HEK293 (cell line): ENCODE results near the gene IL1RN.

ENCODE experiments used
- CTCF ChIA-PET: fragments of 350-600 bp; formaldehyde crosslinking; extraction: SDS; loops from one replicate; lab custom pipeline; 2021; ENCODE audit warnings: antibody characterized with exemption; lab: Yijun Ruan, JAX
- POLR2A ChIA-PET: fragments of 300-600 bp; formaldehyde crosslinking; extraction: SDS; loops from one replicate; lab custom pipeline; 2020; ENCODE audit warnings: antibody characterized with exemption, inconsistent platforms; lab: Yijun Ruan, JAX
- H3K27ac ChIP-seq: fragments of 200-500 bp; sonication (Bioruptor generic); 2 replicates; pipeline ENCODE4 v1.5.1; 2014; ENCODE audit warnings: low read depth, low read length, control low read depth, inconsistent platforms; ENCODE audit errors: extremely low read depth
- H3K36me3 ChIP-seq, 2 experiments: fragments of 200-500 bp in 1 of 2; sonication (Bioruptor generic) in 1 of 2; 1 replicate in 1 of 2; 2 replicates in 1 of 2; pipeline ENCODE4 v1.5.1; 2014 to 2017; ENCODE audit warnings: inconsistent platforms in 2 of 2, low read length in 2 of 2; ENCODE audit not compliant: control insufficient read depth in 2 of 2, insufficient read depth in 1 of 2
- H3K4me1 ChIP-seq: fragments of 200-500 bp; sonication (Bioruptor generic); 2 replicates; pipeline ENCODE4 v1.5.1; 2014; ENCODE audit warnings: mild to moderate bottlenecking, low read length, inconsistent platforms; ENCODE audit not compliant: control insufficient read depth, insufficient read depth
- H3K4me3 ChIP-seq: 2 replicates; pipeline ENCODE4 v1.5.1; 2011; ENCODE audit warnings: low read depth, mild to moderate bottlenecking, control low read depth, low read length, moderate library complexity
- H3K9me3 ChIP-seq: fragments of 200-500 bp; sonication (Bioruptor generic); 2 replicates; pipeline ENCODE4 v1.5.1; 2014; ENCODE audit warnings: low read depth, low read length, inconsistent platforms; ENCODE audit not compliant: control insufficient read depth, insufficient read depth
- GLI4 ChIP-seq: fragments of 450-650 bp; formaldehyde crosslinking; IDR thresholded peaks from 2 replicates; pipeline ENCODE4 v1.5.1; 2016; ENCODE audit warnings: missing biosample characterization, missing genetic modification characterization
- PRDM6 ChIP-seq: fragments of 450-650 bp; formaldehyde crosslinking; IDR thresholded peaks from 2 replicates; pipeline ENCODE4 v1.5.1; 2017; ENCODE audit warnings: missing biosample characterization, missing genetic modification characterization
- SCRT1 ChIP-seq: fragments of 450-650 bp; formaldehyde crosslinking; IDR thresholded peaks from 2 replicates; pipeline ENCODE4 v1.5.1; 2016; ENCODE audit warnings: missing biosample characterization, missing genetic modification characterization, borderline replicate concordance
- ZBTB21 ChIP-seq: fragments of 450-650 bp; formaldehyde crosslinking; IDR thresholded peaks from 2 replicates; pipeline ENCODE4 v1.5.1; 2017; ENCODE audit warnings: missing biosample characterization, missing genetic modification characterization
- ZBTB48 ChIP-seq: fragments of 450-650 bp; formaldehyde crosslinking; IDR thresholded peaks from 2 replicates; pipeline ENCODE4 v1.5.1; 2016; ENCODE audit warnings: missing biosample characterization, missing genetic modification characterization
- ZFP37 ChIP-seq: fragments of 450-650 bp; formaldehyde crosslinking; IDR thresholded peaks from 2 replicates; pipeline ENCODE4 v1.5.1; 2016; ENCODE audit warnings: missing biosample characterization, missing genetic modification characterization
- ZNF148 ChIP-seq: fragments of 450-650 bp; formaldehyde crosslinking; IDR thresholded peaks from 2 replicates; pipeline ENCODE4 v1.5.0; 2017; ENCODE audit warnings: missing biosample characterization, missing genetic modification characterization, borderline replicate concordance
- ZNF19 ChIP-seq: fragments of 450-650 bp; formaldehyde crosslinking; IDR thresholded peaks from 2 replicates; pipeline ENCODE4; 2016; ENCODE audit warnings: missing biosample characterization, missing genetic modification characterization, low read depth
- ZNF24 ChIP-seq: fragments of 450-650 bp; formaldehyde crosslinking; IDR thresholded peaks from 2 replicates; pipeline ENCODE4 v1.5.1; 2016; ENCODE audit warnings: missing biosample characterization, missing genetic modification characterization
- ZNF501 ChIP-seq: fragments of 450-650 bp; formaldehyde crosslinking; IDR thresholded peaks from 2 replicates; pipeline ENCODE4 v1.5.1; 2016; ENCODE audit warnings: missing biosample characterization, missing genetic modification characterization
- ZNF561 ChIP-seq: fragments of 450-650 bp; IDR thresholded peaks from 2 replicates; pipeline ENCODE4 v1.5.1; 2018; ENCODE audit warnings: missing biosample characterization, missing genetic modification characterization, borderline replicate concordance
- ZNF610 ChIP-seq: fragments of 450-650 bp; formaldehyde crosslinking; IDR thresholded peaks from 2 replicates; pipeline ENCODE4 v1.5.1; 2016; ENCODE audit warnings: missing biosample characterization, missing genetic modification characterization, borderline replicate concordance
- ZNF707 ChIP-seq: fragments of 450-650 bp; formaldehyde crosslinking; IDR thresholded peaks from 2 replicates; pipeline ENCODE4 v1.5.1; 2016; ENCODE audit warnings: missing biosample characterization, missing genetic modification characterization
- ZNF777 ChIP-seq: fragments of 450-650 bp; formaldehyde crosslinking; IDR thresholded peaks from 2 replicates; pipeline ENCODE4 v1.5.1; 2017; ENCODE audit warnings: missing biosample characterization, missing genetic modification characterization, borderline replicate concordance
- ZNF791 ChIP-seq: fragments of 450-650 bp; formaldehyde crosslinking; IDR thresholded peaks from 2 replicates; pipeline ENCODE4 v1.5.1; 2016; ENCODE audit warnings: missing biosample characterization, missing genetic modification characterization
- ZNF843 ChIP-seq: fragments of 450-650 bp; formaldehyde crosslinking; IDR thresholded peaks from 2 replicates; pipeline ENCODE4 v1.5.1; 2016; ENCODE audit warnings: missing biosample characterization, missing genetic modification characterization
- ZXDB ChIP-seq: fragments of 450-650 bp; formaldehyde crosslinking; IDR thresholded peaks from 2 replicates; pipeline ENCODE4 v1.5.1; 2016; ENCODE audit warnings: missing biosample characterization, missing genetic modification characterization
- TF ChIP-seq, protein P1 (sequence below): fragments of 450-650 bp; formaldehyde crosslinking; IDR thresholded peaks from 2 replicates; pipeline ENCODE4 v1.5.1; 2016; ENCODE audit warnings: missing biosample characterization, missing genetic modification characterization
- TF ChIP-seq, protein P2 (sequence below): fragments of 450-650 bp; formaldehyde crosslinking; IDR thresholded peaks from 2 replicates; pipeline ENCODE4 v1.5.1; 2016; ENCODE audit warnings: missing biosample characterization, missing genetic modification characterization

Gene IL1RN

DNA sequence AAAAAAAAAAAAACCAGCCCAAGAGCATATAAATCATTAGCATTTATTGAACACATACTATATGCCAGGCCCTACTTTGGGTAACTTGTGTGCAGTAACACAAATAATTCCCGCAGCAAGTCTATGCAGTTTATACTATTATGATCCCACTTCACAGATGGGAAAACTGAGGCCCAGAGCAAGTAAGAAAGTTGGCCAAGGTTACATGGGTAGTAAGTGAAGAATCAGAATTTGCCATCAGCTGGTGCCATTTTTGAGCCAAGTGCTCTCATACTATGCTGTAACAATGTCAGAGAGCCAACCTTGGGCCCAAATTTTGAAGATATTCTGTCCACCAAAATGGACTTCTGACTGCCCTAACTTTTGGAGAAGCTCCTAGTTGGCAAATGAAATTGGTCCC lies 32.9 kb downstream of the IL1RN start:
- POLR2A ChIA-PET, result no interaction called here

More for the DNA sequence above, 32.9 kb downstream of the IL1RN start:
- H3K9me3 ChIP-seq, result no peaks in the 10 kb centered on the region
- CTCF ChIA-PET, result no interaction called here
- H3K4me1 ChIP-seq, result no peaks in the 10 kb centered on the region; the same call in 1 of the 2 replicates
- TF ChIP-seq GLI4 (no peak), ZNF19 (tag by site-specific recombination) (no peak), ZNF791 (no peak), SCRT1 (tag by site-specific recombination) (no peak), ZNF148 (tag by site-specific recombination) (no peak), ZXDB (no peak), PRDM6 (tag by site-specific recombination) (no peak), ZNF24 (tag by site-specific recombination) (no peak), ZNF610 (tag by site-specific recombination) (no peak), ZNF707 (tag by site-specific recombination) (no peak), ZBTB48 (no peak), ZNF777 (tag by site-specific recombination) (no peak), ZNF843 (tag by site-specific recombination) (no peak), ZBTB21 (tag by site-specific recombination) (no peak), ZNF501 (tag by site-specific recombination) (no peak), ZFP37 (tag by site-specific recombination) (no peak), ZNF561 (no peak)
- TF ChIP-seq, protein P1, sequence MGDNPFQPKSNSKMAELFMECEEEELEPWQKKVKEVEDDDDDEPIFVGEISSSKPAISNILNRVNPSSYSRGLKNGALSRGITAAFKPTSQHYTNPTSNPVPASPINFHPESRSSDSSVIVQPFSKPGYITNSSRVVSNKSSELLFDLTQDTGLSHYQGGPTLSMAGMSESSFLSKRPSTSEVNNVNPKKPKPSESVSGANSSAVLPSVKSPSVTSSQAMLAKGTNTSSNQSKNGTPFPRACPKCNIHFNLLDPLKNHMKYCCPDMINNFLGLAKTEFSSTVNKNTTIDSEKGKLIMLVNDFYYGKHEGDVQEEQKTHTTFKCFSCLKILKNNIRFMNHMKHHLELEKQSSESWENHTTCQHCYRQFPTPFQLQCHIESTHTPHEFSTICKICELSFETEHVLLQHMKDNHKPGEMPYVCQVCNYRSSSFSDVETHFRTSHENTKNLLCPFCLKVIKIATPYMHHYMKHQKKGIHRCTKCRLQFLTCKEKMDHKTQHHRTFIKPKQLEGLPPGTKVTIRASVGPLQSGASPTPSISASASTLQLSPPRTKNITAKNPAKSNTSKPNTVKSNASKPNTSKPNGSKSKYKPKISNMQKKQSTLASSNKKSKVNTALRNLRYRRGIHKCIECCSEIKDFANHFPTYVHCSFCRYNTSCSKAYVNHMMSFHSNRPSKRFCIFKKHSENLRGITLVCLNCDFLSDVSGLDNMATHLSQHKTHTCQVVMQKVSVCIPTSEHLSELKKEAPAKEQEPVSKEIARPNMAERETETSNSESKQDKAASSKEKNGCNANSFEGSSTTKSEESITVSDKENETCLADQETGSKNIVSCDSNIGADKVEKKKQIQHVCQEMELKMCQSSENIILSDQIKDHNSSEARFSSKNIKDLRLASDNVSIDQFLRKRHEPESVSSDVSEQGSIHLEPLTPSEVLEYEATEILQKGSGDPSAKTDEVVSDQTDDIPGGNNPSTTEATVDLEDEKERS (tag by site-specific recombination), result no peak
- TF ChIP-seq, protein P2, sequence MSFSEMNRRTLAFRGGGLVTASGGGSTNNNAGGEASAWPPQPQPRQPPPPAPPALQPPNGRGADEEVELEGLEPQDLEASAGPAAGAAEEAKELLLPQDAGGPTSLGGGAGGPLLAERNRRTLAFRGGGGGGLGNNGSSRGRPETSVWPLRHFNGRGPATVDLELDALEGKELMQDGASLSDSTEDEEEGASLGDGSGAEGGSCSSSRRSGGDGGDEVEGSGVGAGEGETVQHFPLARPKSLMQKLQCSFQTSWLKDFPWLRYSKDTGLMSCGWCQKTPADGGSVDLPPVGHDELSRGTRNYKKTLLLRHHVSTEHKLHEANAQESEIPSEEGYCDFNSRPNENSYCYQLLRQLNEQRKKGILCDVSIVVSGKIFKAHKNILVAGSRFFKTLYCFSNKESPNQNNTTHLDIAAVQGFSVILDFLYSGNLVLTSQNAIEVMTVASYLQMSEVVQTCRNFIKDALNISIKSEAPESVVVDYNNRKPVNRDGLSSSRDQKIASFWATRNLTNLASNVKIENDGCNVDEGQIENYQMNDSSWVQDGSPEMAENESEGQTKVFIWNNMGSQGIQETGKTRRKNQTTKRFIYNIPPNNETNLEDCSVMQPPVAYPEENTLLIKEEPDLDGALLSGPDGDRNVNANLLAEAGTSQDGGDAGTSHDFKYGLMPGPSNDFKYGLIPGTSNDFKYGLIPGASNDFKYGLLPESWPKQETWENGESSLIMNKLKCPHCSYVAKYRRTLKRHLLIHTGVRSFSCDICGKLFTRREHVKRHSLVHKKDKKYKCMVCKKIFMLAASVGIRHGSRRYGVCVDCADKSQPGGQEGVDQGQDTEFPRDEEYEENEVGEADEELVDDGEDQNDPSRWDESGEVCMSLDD (tag by site-specific recombination), result no peak
- no peaks in the 10 kb centered on the region for H3K36me3 ChIP-seq
- H3K4me3 ChIP-seq, result no peak overlapping the region
- no peak overlapping the region for H3K27ac ChIP-seq
